NB4 (cell line): ENCODE results near the gene CAMKK1.

Experiments used
- POLR2A ChIP-seq: IDR thresholded peaks from 2 replicates; pipeline ENCODE4 v1.6.1; 2011; ENCODE audit warnings: mild to moderate bottlenecking; ENCODE audit not compliant: insufficient read length; ENCODE audit errors: extremely low read depth
- TF ChIP-seq, protein P1 (sequence below): IDR thresholded peaks from one replicate; pipeline ENCODE4 v1.5.1; 2012; ENCODE audit warnings: low read depth, low read length
- TF ChIP-seq, protein P2 (sequence below): IDR thresholded peaks from 2 replicates; pipeline ENCODE4 v1.6.1; 2011; ENCODE audit warnings: low read depth, low read length

DNA sequence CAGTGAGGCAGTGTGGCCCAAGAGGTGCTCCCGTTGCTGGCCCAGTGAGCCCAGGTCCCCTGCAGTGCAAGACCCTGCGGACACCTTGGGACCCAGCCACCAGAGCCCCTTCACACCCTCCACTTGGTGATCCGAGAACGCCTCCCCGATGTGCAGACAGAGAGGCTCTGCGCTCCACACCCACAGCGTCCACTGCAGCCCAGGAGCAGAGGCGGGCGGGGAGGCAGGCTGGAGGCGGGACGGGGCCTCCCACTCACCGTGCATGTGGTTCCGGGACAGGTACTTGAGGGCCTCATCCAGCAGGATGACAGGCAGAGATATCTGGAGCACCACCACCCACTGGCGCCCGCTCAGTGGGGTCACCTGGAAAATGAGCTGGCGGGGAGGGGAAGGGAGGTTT is 35.6 kb upstream of the CAMKK1 start:
- TF ChIP-seq, protein P1, sequence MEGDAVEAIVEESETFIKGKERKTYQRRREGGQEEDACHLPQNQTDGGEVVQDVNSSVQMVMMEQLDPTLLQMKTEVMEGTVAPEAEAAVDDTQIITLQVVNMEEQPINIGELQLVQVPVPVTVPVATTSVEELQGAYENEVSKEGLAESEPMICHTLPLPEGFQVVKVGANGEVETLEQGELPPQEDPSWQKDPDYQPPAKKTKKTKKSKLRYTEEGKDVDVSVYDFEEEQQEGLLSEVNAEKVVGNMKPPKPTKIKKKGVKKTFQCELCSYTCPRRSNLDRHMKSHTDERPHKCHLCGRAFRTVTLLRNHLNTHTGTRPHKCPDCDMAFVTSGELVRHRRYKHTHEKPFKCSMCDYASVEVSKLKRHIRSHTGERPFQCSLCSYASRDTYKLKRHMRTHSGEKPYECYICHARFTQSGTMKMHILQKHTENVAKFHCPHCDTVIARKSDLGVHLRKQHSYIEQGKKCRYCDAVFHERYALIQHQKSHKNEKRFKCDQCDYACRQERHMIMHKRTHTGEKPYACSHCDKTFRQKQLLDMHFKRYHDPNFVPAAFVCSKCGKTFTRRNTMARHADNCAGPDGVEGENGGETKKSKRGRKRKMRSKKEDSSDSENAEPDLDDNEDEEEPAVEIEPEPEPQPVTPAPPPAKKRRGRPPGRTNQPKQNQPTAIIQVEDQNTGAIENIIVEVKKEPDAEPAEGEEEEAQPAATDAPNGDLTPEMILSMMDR: no peak
- no peak for TF ChIP-seq POLR2A
- TF ChIP-seq, protein P2, sequence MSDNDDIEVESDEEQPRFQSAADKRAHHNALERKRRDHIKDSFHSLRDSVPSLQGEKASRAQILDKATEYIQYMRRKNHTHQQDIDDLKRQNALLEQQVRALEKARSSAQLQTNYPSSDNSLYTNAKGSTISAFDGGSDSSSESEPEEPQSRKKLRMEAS: no peak
